GM12878 (cell line): Measurements from ENCODE around the gene SHROOM3. TPM values are rescaled to one million over a fixed set of nuclear protein-coding genes. Genes with fewer than 3 reads are reported as not detected.

Experiments used
- BCL11A ChIP-seq: IDR thresholded peaks from 2 replicates; pipeline ENCODE4 v1.6.1; 2011; ENCODE audit warnings: low read depth, low read length
- polyA plus RNA-seq, 11 experiments: library from polyadenylated mRNA; depleted of rRNA in 4 of 11; unstranded in 6 of 11; stranded (reverse) in 5 of 11; fragments of >200 nt; fragmentation: Nextera tagmentation in 4 of 11; fragmentation: Illumina TruSeq in 1 of 11; extraction: Ambion mirVana in 4 of 11; extraction: Trizol in 1 of 11; gene quantifications; 1 replicate in 1 of 11; 2 replicates in 10 of 11; pipeline versions ENCODE4 v1.2.1 to v1.2.3, GENCODE V29; 2011 to 2016; ENCODE audit warnings: inconsistent platforms in 2 of 11, missing spikeins in 2 of 11, low read depth in 1 of 11
- total RNA-seq, 4 experiments: library from RNA; depleted of rRNA in 3 of 4; stranded (reverse); fragments of >200 nt in 3 of 4; fragmentation: Illumina TruSeq in 1 of 4; extraction: Trizol in 1 of 4; gene quantifications; 2 replicates each; pipeline versions ENCODE4 v1.2.1 to v1.2.3, GENCODE V29; 2013 to 2021
- TF ChIP-seq, protein P1 (sequence below): IDR thresholded peaks from 2 replicates; pipeline ENCODE4 v1.6.1; 2012; ENCODE audit warnings: improper control_type of control experiment, low read depth, low read length; ENCODE audit not compliant: insufficient replicate concordance
- TF ChIP-seq, protein P2 (sequence below): IDR thresholded peaks from 2 replicates; pipeline ENCODE4 v1.6.1; 2012; ENCODE audit warnings: low read depth, low read length, improper control_type of control experiment
- TF ChIP-seq, protein P3 (sequence below): IDR thresholded peaks from 2 replicates; pipeline ENCODE4 v1.6.1; 2011; ENCODE audit warnings: borderline replicate concordance, low read depth, mild to moderate bottlenecking, moderate library complexity, low read length; ENCODE audit not compliant: insufficient read depth, poor library complexity, severe bottlenecking

SHROOM3 gene
- total and polyA plus RNA-seq, 10 of the 15 experiments (the other 5 are each of a cell fraction or from before 2014, with no cell fraction given): under 0.01 to 0.29 (median 0.08) TPM; not detected in 1

DNA sequence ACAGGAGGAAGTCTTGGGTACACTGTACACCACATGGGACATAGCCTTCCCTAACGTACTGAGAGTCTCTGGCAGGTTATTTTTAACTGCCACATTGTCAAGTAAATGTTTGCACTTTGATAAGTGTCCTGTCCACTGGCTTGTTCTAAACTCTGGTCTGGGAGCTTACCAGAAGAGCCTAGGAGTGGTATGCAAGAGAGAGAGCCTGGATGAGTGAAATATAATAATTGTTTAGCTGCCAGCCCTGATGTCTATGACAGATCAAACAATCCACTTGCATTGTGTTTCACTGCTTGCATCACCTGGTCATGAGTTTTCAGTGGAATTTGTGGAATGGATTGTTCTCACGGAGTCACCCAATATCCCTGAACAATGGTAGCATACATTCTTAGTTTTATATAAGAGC lies 91.6 kb downstream of the SHROOM3 start (continued):
- TF ChIP-seq, protein P1, sequence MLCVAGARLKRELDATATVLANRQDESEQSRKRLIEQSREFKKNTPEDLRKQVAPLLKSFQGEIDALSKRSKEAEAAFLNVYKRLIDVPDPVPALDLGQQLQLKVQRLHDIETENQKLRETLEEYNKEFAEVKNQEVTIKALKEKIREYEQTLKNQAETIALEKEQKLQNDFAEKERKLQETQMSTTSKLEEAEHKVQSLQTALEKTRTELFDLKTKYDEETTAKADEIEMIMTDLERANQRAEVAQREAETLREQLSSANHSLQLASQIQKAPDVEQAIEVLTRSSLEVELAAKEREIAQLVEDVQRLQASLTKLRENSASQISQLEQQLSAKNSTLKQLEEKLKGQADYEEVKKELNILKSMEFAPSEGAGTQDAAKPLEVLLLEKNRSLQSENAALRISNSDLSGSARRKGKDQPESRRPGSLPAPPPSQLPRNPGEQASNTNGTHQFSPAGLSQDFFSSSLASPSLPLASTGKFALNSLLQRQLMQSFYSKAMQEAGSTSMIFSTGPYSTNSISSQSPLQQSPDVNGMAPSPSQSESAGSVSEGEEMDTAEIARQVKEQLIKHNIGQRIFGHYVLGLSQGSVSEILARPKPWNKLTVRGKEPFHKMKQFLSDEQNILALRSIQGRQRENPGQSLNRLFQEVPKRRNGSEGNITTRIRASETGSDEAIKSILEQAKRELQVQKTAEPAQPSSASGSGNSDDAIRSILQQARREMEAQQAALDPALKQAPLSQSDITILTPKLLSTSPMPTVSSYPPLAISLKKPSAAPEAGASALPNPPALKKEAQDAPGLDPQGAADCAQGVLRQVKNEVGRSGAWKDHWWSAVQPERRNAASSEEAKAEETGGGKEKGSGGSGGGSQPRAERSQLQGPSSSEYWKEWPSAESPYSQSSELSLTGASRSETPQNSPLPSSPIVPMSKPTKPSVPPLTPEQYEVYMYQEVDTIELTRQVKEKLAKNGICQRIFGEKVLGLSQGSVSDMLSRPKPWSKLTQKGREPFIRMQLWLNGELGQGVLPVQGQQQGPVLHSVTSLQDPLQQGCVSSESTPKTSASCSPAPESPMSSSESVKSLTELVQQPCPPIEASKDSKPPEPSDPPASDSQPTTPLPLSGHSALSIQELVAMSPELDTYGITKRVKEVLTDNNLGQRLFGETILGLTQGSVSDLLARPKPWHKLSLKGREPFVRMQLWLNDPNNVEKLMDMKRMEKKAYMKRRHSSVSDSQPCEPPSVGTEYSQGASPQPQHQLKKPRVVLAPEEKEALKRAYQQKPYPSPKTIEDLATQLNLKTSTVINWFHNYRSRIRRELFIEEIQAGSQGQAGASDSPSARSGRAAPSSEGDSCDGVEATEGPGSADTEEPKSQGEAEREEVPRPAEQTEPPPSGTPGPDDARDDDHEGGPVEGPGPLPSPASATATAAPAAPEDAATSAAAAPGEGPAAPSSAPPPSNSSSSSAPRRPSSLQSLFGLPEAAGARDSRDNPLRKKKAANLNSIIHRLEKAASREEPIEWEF: no peak
- TF ChIP-seq, protein P2, sequence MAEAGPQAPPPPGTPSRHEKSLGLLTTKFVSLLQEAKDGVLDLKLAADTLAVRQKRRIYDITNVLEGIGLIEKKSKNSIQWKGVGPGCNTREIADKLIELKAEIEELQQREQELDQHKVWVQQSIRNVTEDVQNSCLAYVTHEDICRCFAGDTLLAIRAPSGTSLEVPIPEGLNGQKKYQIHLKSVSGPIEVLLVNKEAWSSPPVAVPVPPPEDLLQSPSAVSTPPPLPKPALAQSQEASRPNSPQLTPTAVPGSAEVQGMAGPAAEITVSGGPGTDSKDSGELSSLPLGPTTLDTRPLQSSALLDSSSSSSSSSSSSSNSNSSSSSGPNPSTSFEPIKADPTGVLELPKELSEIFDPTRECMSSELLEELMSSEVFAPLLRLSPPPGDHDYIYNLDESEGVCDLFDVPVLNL: no peak
- TF ChIP-seq, protein P3, sequence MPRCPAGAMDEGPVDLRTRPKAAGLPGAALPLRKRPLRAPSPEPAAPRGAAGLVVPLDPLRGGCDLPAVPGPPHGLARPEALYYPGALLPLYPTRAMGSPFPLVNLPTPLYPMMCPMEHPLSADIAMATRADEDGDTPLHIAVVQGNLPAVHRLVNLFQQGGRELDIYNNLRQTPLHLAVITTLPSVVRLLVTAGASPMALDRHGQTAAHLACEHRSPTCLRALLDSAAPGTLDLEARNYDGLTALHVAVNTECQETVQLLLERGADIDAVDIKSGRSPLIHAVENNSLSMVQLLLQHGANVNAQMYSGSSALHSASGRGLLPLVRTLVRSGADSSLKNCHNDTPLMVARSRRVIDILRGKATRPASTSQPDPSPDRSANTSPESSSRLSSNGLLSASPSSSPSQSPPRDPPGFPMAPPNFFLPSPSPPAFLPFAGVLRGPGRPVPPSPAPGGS: no peak
- TF ChIP-seq BCL11A: no peak
